HCEC 1CT (cell line): Measurements from ENCODE around the gene TDRKH.
"Not testable (repeated sequence)": the region's sequence is repeated elsewhere in the genome, so short reads cannot be mapped to it uniquely, and the experiment has no call there.

ENCODE experiments used
- DNase-seq: peaks from one replicate; pipeline ENCODE4 v3.0.0-alpha.2; 2017

TDRKH gene

DNA sequence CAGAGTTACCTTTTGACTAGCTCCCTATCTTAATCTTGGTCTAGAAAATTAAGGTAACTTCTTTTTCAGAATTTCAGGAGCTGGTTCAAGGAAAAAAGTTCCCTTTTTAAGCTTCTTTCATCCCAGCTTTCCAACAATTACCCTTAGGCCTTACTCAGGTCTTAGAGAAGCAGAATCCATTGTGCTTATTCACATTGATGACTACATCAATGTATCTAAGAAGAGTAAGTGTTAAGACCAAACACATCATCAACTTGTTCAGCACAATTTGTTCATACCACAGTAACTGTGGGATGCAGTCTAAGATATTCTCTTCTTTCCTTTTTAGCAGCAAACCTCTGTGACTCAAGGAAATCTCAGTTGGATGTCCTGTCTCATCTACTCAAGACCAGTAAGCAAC is 31.1 kb downstream of the TDRKH start:
- DNase-seq = no peak

DNA sequence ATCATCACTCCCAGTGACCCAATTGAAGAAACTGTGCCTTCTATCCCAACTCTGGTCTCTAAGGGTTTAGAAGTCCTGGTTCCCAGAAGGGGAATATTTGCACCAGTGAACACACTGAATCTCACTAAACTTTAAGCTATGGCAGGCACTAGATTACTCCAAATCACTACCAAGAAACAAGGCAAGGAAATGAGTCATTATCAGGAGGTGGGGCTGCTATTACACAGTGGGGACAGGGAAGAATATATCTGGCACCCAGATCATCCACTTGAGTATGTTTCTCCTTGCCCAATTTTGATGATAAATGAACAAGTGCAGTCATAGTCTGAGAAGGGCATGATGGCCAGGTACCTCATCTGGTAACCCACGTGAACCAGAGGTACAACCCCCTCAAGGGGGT is 34.0 kb downstream of the TDRKH start:
- DNase-seq = peak; percentile 55

DNA sequence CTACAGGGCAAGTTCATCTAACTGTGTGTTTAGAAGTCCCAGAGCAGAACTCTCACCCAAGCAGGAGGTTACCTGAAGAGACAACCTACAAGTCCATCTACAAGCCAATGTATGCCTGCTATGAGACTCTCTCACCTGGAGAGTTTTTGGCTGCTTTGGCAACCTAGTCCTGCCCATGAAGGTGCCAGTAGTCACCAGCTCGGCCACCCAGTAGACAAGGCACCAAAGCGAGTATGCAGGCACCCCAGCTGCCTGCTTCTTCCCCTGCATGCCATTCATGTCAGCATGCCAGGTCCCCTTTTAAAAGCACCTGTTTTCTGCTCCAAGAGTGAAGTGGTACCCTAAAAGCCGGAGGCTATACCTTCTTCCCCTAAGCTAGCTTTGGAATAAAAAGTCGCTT is 48.8 kb downstream of the TDRKH start:
- DNase-seq = no peak

DNA sequence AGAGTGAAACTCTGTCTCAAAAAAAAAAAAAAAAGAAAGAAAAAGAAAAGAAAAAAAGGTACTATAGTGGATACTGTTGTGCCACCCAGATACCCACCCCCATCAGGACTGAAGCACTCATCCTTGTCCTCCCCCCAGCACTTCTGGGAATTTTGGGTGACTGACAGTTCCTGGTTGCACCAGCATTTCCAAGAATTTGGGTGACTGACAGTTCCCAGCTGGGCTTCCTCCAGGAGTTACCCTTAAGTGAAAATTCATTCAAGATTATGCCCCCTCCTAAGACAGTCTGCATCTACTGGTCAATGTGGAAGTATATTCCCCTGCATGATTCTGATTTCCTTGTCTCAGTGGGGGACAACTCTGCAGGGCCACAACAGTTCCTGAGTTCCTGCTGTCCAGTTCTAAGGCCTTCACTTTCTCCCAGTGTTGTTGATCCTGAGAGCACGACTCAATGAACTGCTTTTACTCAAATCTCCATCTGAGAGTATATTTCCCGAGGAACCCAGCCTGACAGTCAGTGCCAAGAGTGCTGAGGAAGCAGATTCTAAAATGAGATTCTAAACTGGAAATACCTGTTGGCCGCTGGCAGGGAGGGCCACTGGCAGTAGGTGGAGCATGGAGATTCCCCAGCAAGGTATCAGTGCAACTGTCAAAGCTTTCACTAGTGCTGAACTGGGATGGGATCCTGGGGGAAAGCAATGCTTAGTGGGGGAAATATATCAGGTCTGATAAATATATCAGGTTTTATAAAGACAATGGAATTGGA is 50.5 kb downstream of the TDRKH start:
- no peak for DNase-seq

DNA sequence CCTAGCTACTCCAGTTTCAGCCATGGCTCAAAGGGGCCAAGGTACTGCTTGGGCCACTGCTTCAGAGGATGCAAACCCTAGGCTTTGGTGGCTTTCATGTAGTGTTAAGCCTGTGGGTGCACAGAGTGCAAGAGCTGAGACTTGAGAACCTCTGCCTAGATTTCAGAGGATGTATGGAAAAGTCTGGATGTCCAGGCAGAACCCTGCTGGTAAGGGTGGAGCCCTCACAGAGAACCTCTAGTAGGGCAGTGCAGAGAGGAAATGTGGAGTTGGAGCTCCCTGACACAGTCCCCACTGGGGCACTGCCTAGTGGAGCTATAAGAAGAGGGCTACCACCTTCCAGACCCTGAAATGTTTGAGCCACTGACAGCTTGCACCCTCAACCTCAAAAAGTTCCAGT is 52.8 kb downstream of the TDRKH start:
- DNase-seq = no peak

DNA sequence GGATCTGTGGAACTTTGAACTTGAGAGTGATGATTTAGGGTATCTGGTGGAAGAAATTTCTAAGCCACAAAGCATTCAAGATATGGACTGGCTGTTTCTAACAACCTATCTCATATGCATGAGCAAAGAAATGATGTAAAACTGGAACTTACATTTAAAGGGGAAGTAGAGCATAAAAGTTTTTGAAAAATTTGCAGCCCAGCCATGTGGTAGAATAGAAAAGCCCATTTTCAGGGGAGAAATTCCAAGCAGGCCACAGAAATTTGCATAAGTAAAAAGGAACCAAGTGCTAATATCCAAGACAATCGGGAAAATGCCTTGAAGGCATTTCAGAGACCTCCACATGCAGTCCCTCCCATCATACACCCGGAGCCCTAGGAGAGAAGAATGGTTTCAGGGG is 53.3 kb downstream of the TDRKH start:
- no peak for DNase-seq

DNA sequence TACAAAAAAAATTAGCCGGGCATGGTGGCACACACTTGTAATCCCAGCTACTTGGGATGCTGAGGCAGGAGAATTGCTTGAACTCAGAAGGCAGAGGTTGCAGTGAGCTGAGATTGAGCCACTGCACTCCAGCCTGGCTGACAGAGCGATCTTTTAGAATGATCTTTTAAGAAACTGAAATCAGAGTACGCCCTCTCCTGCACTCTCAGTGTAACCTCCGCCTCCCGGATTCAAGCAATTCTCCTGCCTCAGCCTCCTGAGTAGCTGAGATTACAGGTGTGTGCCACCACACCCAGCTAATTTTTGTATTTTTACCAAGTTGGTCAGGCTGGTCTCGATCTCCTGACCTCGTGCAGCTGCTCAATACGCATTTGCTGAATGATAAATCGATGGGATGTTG is 56.3 kb downstream of the TDRKH start:
- DNase-seq = not testable (repeated sequence)

DNA sequence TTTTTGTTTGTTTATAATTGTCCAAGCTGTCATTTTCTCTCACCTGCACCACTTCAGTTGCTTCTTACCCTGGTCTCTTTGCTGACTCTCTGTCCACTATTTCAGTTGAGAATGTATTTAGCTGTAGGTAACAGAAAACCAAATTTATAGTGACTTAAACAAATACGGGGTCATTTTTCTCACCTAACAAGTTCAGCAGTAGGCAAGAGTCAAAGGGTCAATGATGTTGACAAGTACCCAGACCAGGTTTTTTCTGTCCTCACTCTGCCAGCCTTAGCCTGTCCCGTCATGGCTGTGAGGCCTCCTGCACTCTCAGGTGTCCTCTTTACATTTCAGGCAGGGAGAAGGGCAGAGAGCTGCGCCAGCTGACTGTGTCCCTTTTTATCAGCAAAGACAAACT is 57.2 kb downstream of the TDRKH start:
- DNase-seq = no peak

DNA sequence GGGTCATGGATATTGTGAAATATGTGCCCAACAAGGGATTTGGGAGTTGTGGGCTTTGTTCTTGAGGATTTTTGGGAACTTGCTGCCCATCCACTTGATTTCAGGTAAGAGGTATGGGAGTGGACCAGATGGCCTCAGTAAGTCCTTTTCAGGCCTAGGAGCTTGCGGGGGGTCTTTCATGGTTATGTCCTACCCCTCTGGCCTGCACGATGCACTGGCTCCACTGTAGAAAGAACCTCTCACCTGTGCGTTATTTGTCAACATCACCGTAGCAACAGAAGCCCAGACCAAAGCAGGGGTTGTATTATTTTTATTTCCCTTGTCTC is 60.4 kb downstream of the TDRKH start:
- DNase-seq = no peak

DNA sequence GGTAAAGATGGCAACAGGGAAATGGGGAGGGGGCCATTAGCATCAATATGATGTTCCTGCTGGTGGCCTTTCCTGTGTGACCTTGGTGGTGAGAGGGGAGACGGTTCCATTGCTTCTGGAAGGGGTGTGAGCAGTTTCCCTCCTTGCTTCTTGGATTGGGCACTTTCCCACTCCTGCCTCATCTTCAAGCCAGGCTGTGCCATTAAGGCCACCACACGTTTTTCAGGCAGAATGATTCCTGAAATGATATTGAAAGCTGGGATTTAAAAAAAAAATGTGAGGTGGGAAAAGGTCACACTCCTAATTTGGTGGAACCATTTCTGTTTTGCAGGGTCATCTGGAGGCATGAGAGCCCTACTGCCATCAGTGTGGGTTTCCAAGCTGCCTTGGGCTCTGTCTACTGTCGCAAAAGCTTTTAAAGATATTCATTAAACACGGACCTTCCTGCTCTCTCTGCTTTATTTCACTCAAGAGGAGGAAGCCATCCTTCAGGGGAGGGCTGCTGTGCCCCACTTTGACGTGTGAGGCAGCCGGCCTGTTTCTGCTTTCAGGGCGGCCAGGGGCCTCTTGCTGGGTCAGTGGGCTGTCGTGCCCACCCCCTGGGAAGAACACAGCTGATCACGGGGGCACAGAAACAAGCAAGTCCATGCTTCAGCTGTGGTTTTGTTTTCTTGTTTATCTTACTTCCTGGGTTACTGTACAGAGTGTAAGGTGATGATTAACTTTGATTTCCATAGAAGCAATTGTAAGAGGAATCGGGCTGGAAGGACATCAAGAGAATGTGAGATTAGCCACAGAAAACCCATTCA is 60.9 kb downstream of the TDRKH start:
- no peak for DNase-seq

DNA sequence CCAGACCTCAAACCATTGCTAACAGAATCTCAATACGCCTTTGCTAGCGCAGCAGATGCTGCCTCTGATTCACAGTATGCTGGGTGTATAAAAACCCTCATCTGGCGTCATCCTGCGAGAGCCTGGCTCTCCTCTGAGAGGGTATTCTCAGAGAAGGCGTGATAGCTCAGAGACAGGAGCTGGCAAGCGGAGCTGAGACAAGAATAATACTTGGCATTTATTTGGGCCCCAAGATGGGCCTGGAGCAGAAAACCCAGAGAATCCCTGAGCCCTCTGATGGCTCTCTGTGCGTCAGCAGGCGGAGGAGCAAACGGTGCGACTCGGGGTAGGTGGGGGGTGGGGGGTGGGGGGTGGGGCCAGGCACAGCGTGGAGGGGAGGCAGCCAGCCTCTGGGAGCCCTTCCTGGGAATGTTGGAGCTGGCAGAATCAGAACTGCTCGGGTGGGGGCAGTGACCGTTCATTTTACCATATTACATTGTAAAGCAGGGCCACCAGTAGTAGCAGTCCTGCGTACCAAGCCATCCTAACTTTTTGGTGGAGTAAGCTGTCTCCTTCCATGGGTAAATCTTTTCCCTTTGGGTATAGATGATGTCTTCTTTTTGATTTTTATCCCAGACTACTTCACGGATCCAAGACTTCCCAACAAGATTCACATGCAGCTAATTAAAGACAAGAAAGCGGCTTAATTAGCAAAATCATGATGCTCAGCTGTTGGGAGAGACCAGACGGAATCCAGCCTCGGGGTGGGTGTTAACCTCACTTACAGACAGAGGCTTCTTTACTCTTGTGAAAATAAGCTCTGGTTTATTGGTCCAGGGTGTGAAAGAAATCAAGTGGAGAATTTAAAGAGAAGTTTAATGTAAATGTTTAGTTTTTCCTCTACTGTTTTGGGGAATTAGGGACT is 61.9 kb downstream of the TDRKH start:
- DNase-seq = no peak

DNA sequence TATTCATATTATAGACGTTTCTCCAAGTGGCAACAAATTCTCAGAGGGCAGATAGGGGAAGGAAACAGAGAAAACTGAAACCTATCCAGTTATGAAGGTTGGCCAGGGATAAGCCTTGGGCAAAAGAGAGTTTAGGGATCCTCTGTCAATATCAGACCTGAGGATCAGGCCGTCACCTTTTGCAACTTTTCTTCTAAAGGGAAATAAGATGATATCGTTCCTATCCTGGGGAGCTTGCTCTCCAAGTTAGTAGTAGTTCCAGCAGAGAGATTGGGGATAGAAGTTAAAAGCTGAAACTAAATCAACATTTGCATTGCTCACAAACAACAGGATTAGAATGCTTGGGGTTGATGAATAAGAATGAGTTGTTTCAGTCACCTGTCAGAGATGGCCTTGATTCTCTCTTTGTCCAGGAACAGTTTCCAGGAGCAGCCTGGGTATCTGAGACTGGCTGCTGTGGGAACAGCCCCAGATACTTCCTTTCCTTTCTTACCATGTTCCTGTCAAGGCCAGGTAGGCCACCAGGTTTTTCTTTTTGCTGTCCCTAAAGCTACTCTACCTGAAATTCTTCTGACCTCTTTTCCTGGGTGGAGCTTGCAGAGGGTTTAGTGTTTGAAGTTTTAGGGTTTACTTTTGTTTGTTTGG is 66.5 kb downstream of the TDRKH start:
- DNase-seq = no peak
